Neural cell (in vitro differentiated cells): ENCODE measurements around the gene YAF2. TPM values are rescaled to one million over a fixed set of nuclear protein-coding genes. Genes with fewer than 3 reads are reported as not detected.

Source experiments
- H2AFZ ChIP-seq: fragments of 200-600, 300-800 bp; sonication (generic), shearing (Covaris generic); 2 replicates; pipeline ENCODE4 v1.6.0; 2014; ENCODE audit warnings: low read depth, mild to moderate bottlenecking, antibody characterized with exemption, low read length, moderate library complexity
- H3F3A ChIP-seq: fragments of 200-600 bp; shearing (Covaris generic); 2 replicates; pipeline ENCODE4 v1.6.1; 2016; ENCODE audit warnings: mild to moderate bottlenecking, moderate library complexity, mixed read lengths, antibody characterized with exemption, low read length; ENCODE audit not compliant: insufficient read depth, poor library complexity, severe bottlenecking
- H3K27ac ChIP-seq: fragments of 200-600, 300-800 bp; sonication (generic), shearing (Covaris generic); 2 replicates; pipeline ENCODE4 v1.5.1; 2014; ENCODE audit warnings: mild to moderate bottlenecking, low read length, moderate library complexity
- H3K27me3 ChIP-seq: fragments of 300-800, 200-600 bp; sonication (generic), shearing (Covaris generic); 2 replicates; pipeline ENCODE4 v1.6.0; 2014; ENCODE audit warnings: mild to moderate bottlenecking, low read depth, low read length, moderate library complexity; ENCODE audit not compliant: insufficient read depth
- H3K36me3 ChIP-seq: fragments of 300-800, 200-600 bp; sonication (generic), shearing (Covaris generic); 2 replicates; pipeline ENCODE4 v1.5.1; 2014; ENCODE audit warnings: mild to moderate bottlenecking, antibody characterized with exemption, low read length, moderate library complexity; ENCODE audit not compliant: insufficient read depth
- H3K4me2 ChIP-seq: fragments of 300-800, 200-600 bp; sonication (generic), shearing (Covaris generic); 2 replicates; pipeline ENCODE4 v1.6.0; 2014; ENCODE audit warnings: mild to moderate bottlenecking, low read length
- H3K4me3 ChIP-seq: fragments of 300-800, 200-600 bp; sonication (generic), shearing (Covaris generic); 2 replicates; pipeline ENCODE4 v1.5.1; 2014; ENCODE audit warnings: mild to moderate bottlenecking, low read length, moderate library complexity
- H3K79me2 ChIP-seq: fragments of 200-600 bp; shearing (Covaris generic); replicated peaks from 2 replicates; pipeline ENCODE4 v1.6.0; 2014; ENCODE audit warnings: mild to moderate bottlenecking, low read length, moderate library complexity; ENCODE audit not compliant: insufficient read depth
- H3K9ac ChIP-seq: fragments of 300-800, 200-600 bp; sonication (generic), shearing (Covaris generic); 2 replicates; pipeline ENCODE4 v1.6.1; 2016; ENCODE audit warnings: mild to moderate bottlenecking, low read length, mixed read lengths
- H3K9me2 ChIP-seq: fragments of 200-600 bp; shearing (Covaris generic); 2 replicates; pipeline ENCODE4 v1.6.1; 2016; ENCODE audit warnings: mild to moderate bottlenecking, low read length, mixed read lengths; ENCODE audit not compliant: insufficient read depth
- H3K9me3 ChIP-seq: fragments of 200-600, 300-800 bp; sonication (generic), shearing (Covaris generic); 2 replicates; pipeline ENCODE4 v1.6.1; 2016; ENCODE audit warnings: mild to moderate bottlenecking, mixed run types, low read length, moderate library complexity, mixed read lengths
- H4K20me1 ChIP-seq: fragments of 200-600 bp; shearing (Covaris generic); 2 replicates; pipeline ENCODE4 v1.6.1; 2016; ENCODE audit warnings: mild to moderate bottlenecking, mixed run types; ENCODE audit not compliant: insufficient read depth
- EP300 ChIP-seq: fragments of 450-650 bp; conservative IDR thresholded peaks from 2 replicates; pipeline ENCODE4 v1.6.1; 2014; ENCODE audit warnings: antibody characterized with exemption, mild to moderate bottlenecking, moderate library complexity; ENCODE audit not compliant: poor library complexity, severe bottlenecking
- EZH2 ChIP-seq: fragments of 200-600, 300-800 bp; shearing (Covaris generic), sonication (generic); IDR thresholded peaks from 2 replicates; pipeline ENCODE4 v1.6.1; 2014; ENCODE audit warnings: antibody characterized with exemption, low read length, borderline replicate concordance, mild to moderate bottlenecking; ENCODE audit not compliant: insufficient read depth, poor library complexity, severe bottlenecking
- MXI1 ChIP-seq: fragments of 450-650 bp; conservative IDR thresholded peaks from 2 replicates; pipeline ENCODE4 v1.6.1; 2014; ENCODE audit warnings: antibody characterized with exemption, mild to moderate bottlenecking; ENCODE audit not compliant: poor library complexity, severe bottlenecking
- POLR2AphosphoS5 ChIP-seq: IDR thresholded peaks from 2 replicates; pipeline ENCODE4 v1.6.1; 2012
- RAD21 ChIP-seq: fragments of 450-650 bp; conservative IDR thresholded peaks from 2 replicates; pipeline ENCODE4 v1.6.1; 2014; ENCODE audit warnings: antibody characterized with exemption, mild to moderate bottlenecking, moderate library complexity
- REST ChIP-seq: IDR thresholded peaks from 2 replicates; pipeline ENCODE4 v1.6.1; 2012; ENCODE audit warnings: borderline replicate concordance
- SMC3 ChIP-seq: fragments of 450-650 bp; conservative IDR thresholded peaks from 2 replicates; pipeline ENCODE4 v1.6.1; 2014; ENCODE audit warnings: antibody characterized with exemption, mild to moderate bottlenecking, moderate library complexity; ENCODE audit not compliant: poor library complexity
- TAF1 ChIP-seq: IDR thresholded peaks from 2 replicates; pipeline ENCODE4 v1.6.1; 2012; ENCODE audit warnings: low read depth
- polyA plus RNA-seq: library from polyadenylated mRNA; depleted of rRNA; stranded (reverse); fragments of >200 nt; gene quantifications from 2 replicates; pipeline ENCODE4 v1.2.3, GENCODE V29; 2014
- TF ChIP-seq, protein P1 (sequence below): fragments of 450-650 bp; IDR thresholded peaks from 2 replicates; pipeline ENCODE4 v1.5.1; 2014; ENCODE audit warnings: antibody characterized with exemption, mild to moderate bottlenecking, moderate library complexity; ENCODE audit not compliant: poor library complexity, severe bottlenecking

The YAF2 gene
- polyA plus RNA-seq, 1 donor from 2014 or later: 44.1 TPM

DNA sequence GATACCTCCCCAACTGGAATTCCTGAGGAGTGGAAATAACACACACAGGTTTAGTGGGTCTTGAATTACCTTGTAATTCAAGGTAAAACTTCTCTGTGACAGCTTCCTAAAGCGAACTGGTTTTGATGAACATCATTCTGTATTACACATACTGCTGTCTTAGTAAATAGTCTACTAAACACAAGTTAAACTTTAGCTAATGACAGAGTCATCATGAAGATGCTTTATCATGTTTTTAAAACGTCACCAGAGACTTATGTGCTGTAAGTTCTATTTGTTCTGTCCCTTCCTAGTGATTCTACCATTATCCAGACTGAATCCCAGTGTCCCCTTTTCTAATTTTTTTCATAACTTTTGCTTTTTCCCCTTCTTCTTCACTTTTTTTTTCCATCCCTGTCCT lies 81.8 kb downstream of the YAF2 start:
- no peak overlapping the region for H3K9ac ChIP-seq
- no peak overlapping the region for H3K4me2 ChIP-seq
- no peak overlapping the region for H3K27ac ChIP-seq
- H3K4me3 ChIP-seq: no peak overlapping the region
- peaks cover 9% of the 10 kb centered on the region for H3K36me3 ChIP-seq
- TF ChIP-seq REST (no peak), SMC3 (no peak), EP300 (no peak), POLR2AphosphoS5 (no peak), TAF1 (no peak), MXI1 (no peak), EZH2 (no peak), RAD21 (no peak)
- TF ChIP-seq, protein P1, sequence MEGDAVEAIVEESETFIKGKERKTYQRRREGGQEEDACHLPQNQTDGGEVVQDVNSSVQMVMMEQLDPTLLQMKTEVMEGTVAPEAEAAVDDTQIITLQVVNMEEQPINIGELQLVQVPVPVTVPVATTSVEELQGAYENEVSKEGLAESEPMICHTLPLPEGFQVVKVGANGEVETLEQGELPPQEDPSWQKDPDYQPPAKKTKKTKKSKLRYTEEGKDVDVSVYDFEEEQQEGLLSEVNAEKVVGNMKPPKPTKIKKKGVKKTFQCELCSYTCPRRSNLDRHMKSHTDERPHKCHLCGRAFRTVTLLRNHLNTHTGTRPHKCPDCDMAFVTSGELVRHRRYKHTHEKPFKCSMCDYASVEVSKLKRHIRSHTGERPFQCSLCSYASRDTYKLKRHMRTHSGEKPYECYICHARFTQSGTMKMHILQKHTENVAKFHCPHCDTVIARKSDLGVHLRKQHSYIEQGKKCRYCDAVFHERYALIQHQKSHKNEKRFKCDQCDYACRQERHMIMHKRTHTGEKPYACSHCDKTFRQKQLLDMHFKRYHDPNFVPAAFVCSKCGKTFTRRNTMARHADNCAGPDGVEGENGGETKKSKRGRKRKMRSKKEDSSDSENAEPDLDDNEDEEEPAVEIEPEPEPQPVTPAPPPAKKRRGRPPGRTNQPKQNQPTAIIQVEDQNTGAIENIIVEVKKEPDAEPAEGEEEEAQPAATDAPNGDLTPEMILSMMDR: no peak
- no peak overlapping the region for H2AFZ ChIP-seq
- no peaks in the 10 kb centered on the region for H3F3A ChIP-seq
- no peaks in the 10 kb centered on the region for H3K79me2 ChIP-seq
- H3K9me3 ChIP-seq: no peaks in the 10 kb centered on the region
- H4K20me1 ChIP-seq: no peaks in the 10 kb centered on the region
- H3K9me2 ChIP-seq: no peaks in the 10 kb centered on the region
- no peaks in the 10 kb centered on the region for H3K27me3 ChIP-seq

- Histone ChIP-seq H3K4me3 (peak overlapping the region; percentile 79), H3K27ac (no peak overlapping the region), H2AFZ (no peak overlapping the region), H3K9me2 (no peaks in the 10 kb centered on the region), H3K9me3 (no peaks in the 10 kb centered on the region), H3K27me3 (no peaks in the 10 kb centered on the region), H3K79me2 (peaks cover 22% of the 10 kb centered on the region), H3K4me2 (no peak overlapping the region), H3F3A (peaks cover 7% of the 10 kb centered on the region), H4K20me1 (no peaks in the 10 kb centered on the region), H3K9ac (no peak overlapping the region), H3K36me3 (no peaks in the 10 kb centered on the region)
- TF ChIP-seq, protein P1: peak; percentile 22
- TF ChIP-seq MXI1 (no peak), REST (no peak), POLR2AphosphoS5 (no peak), EZH2 (no peak)
Measured at GRCh38 chr12:42145552-42146215, 92.4 kb downstream of the YAF2 start.
